Kidney epithelial cell (primary cell): ENCODE measurements around the gene ACTN4. TPM values are rescaled to one million over a fixed set of nuclear protein-coding genes. Genes with fewer than 3 reads are reported as not detected.
"Not testable (repeated sequence)": the region's sequence is repeated elsewhere in the genome, so short reads cannot be mapped to it uniquely, and the experiment has no call there.

Experiments
- DNase-seq: peaks from one replicate; pipeline ENCODE4 v3.0.0-alpha.2; 2010; ENCODE audit warnings: low read depth
- H3K27me3 ChIP-seq: 2 replicates; pipeline ENCODE4 v1.6.0; 2011; ENCODE audit warnings: low read length; ENCODE audit not compliant: control insufficient read depth, insufficient read depth
- H3K36me3 ChIP-seq: 2 replicates; pipeline ENCODE4 v1.5.1; 2011; ENCODE audit warnings: low read length; ENCODE audit not compliant: control insufficient read depth, insufficient read depth
- H3K4me3 ChIP-seq: 2 replicates; pipeline ENCODE4 v1.5.1; 2011; ENCODE audit warnings: low read depth, mild to moderate bottlenecking, control low read depth, low read length
- total RNA-seq: library from RNA; depleted of rRNA; stranded (reverse); fragments of >200 nt; gene quantifications from 2 replicates; pipeline ENCODE4 v1.2.3, GENCODE V29; 2015
- TF ChIP-seq, protein P1 (sequence below): IDR thresholded peaks from 2 replicates; pipeline ENCODE4 v1.5.1; 2011; ENCODE audit warnings: mild to moderate bottlenecking, moderate library complexity, low read length, control low read depth, inconsistent platforms; ENCODE audit not compliant: insufficient read depth, poor library complexity, severe bottlenecking

The ACTN4 gene
- 821 and 971 TPM in 2 replicates for total RNA-seq

DNA sequence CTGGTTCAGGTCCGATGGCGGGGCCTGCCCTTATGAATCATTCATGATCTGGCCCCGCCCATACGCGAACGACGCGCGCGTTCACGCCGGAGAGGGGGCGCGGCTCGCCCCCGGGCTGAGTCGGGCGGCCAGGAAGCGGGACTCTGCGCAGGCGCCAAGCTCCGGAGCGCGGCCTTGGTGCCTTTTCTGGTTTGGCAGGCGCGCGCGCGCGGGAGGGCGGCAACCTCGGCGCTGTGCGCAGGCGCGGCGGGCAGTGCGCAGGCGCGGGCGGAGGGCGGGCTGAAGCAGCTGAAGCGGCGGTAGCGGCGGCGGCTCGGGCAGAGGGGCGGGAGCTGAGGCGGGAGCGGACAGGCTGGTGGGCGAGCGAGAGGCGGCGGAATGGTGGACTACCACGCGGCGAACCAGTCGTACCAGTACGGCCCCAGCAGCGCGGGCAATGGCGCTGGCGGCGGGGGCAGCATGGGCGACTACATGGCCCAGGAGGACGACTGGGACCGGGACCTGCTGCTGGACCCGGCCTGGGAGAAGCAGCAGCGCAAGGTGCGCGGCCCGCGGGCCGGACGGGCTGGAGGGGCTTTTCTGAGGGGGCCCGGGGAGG lies at the start of gene ACTN4:
TSS of gene ACTN4 (plus strand) at position 282 of the 598 bp plus-strand sequence. CDS start at position 379, 97 bp downstream.
- H3K27me3 ChIP-seq, result no peaks in the 10 kb centered on the region
- H3K4me3 ChIP-seq, result peak within 1 kb of the TSS; percentile 100
- no peaks in the 10 kb centered on the region for H3K36me3 ChIP-seq
- TF ChIP-seq, protein P1, sequence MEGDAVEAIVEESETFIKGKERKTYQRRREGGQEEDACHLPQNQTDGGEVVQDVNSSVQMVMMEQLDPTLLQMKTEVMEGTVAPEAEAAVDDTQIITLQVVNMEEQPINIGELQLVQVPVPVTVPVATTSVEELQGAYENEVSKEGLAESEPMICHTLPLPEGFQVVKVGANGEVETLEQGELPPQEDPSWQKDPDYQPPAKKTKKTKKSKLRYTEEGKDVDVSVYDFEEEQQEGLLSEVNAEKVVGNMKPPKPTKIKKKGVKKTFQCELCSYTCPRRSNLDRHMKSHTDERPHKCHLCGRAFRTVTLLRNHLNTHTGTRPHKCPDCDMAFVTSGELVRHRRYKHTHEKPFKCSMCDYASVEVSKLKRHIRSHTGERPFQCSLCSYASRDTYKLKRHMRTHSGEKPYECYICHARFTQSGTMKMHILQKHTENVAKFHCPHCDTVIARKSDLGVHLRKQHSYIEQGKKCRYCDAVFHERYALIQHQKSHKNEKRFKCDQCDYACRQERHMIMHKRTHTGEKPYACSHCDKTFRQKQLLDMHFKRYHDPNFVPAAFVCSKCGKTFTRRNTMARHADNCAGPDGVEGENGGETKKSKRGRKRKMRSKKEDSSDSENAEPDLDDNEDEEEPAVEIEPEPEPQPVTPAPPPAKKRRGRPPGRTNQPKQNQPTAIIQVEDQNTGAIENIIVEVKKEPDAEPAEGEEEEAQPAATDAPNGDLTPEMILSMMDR, result no peak
- DNase-seq, result no peak

DNA sequence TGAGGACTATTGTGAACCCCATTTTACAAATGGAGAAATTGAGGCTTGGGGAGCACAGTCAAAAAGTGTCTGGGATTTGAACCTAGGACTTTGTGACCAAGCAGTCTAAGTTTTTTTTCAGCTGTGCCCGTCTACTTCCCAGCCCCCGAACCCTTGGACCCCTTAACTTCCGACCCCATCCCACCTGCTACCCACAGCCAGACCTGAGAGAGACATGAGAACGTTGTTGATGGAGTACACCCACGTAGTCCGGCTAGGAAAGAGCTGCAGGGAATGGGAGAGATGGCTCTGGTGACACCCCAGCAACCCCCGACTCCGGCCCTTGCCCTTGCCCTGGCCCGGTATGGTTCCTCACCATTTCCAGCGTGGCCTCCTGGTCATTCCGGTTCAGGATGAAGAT lies 47.7 kb upstream of the ACTN4 start:
- H3K36me3 ChIP-seq, result no peaks in the 10 kb centered on the region
- TF ChIP-seq, protein P1, result no peak
- H3K27me3 ChIP-seq, result peaks cover 8% of the 10 kb centered on the region
- DNase-seq, result no peak
- H3K4me3 ChIP-seq, result no peak overlapping the region

DNA sequence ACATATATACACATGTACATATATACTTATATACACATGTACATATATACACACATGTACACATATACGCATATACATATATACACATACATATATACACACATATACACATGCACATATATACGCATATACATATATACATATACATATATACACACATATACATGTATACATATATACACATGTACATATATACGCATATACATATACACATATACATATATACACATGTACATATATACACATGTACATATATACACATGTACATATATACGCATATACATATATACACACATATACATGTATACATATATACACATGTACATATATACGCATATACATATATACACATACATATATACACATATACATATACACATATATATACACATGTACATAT lies 44.6 kb upstream of the ACTN4 start:
- DNase-seq, H3K36me3 ChIP-seq, H3K27me3 ChIP-seq, H3K4me3 ChIP-seq: not testable (repeated sequence)

DNA sequence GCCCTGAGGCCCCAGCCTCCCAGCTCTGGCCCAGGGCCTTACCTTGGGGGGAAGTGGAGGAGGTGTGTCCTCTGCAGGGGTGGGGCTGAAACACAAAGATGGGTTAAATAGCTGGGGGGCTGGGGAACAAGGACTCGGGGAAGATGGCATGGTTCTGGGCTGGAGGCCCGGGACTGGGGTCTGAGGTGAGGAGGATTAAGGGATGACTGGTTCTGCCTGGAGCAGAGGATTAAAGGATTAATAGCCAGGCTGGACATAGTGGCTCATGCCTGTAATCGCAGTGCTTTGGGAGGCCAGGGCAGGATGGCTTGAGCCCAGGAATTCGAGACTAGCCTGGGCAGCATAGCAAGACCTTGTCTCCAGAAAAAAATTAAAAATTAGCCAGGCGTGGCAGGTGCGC lies 41.3 kb upstream of the ACTN4 start:
- no peaks in the 10 kb centered on the region for H3K36me3 ChIP-seq
- no peak for DNase-seq
- TF ChIP-seq, protein P1, result no peak
- no peak overlapping the region for H3K4me3 ChIP-seq
- H3K27me3 ChIP-seq, result no peaks in the 10 kb centered on the region

DNA sequence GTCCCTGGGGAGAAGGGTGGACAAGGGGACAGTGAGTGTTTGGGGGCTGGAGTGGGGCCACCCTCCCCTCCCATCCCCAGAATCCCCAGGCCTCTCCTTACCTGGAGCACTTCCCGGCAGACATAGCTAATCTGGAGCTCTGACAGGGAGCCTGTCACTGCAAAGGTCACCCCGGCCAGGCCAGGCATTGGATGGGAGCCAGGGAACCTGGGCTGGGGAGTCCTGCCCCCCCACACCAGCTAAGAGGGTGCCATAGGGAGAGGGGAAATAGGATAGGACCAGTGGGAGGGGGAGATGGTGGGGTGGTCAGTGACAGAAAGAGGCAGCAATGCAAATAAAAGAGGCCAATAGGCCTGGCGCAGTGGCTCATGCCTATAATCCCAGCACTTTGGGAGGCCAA lies 33.2 kb upstream of the ACTN4 start:
- no peak overlapping the region for H3K4me3 ChIP-seq
- TF ChIP-seq, protein P1, result no peak
- H3K36me3 ChIP-seq, result no peaks in the 10 kb centered on the region
- DNase-seq, result no peak
- H3K27me3 ChIP-seq, result peaks cover 3% of the 10 kb centered on the region

DNA sequence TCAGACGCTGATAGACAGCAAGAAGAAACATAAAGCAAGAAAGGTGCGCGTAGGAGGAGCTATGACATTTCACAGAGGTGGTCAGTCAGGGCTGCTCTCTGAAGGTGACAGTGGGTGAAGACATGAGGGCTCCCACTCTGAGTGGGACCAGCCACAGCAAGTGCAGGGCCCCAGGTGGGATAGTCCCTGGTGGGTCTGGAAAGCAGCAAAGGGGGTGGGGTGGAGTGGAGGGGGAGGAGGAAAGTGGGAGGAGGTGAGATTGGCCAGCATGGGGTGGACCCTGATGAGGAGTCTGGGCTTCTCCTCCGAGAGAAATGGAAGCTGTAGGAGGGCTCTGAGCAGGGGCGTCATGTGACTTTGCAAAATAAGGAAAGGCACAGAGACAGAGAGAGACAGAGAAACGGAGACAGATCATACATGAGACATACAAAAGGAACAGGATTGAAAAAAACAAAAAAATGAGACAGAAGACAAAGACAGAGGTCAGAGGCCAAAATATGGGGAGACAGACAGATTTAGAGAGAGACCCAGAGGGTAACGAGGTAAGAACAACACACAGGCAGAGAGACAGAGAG lies 32.4 kb upstream of the ACTN4 start:
- TF ChIP-seq, protein P1, result no peak
- DNase-seq, result no peak
- no peaks in the 10 kb centered on the region for H3K36me3 ChIP-seq
- H3K4me3 ChIP-seq, result no peak overlapping the region
- H3K27me3 ChIP-seq, result peaks cover 3% of the 10 kb centered on the region
